Fibroblast of villous mesenchyme (primary cell): ENCODE measurements around the gene MYL6B. TPM values are rescaled to one million over a fixed set of nuclear protein-coding genes. Genes with fewer than 3 reads are reported as not detected.
A peak's percentile ranks its signal among the peaks of the same experiment; 100 is the strongest.

ENCODE experiments used
- DNase-seq: peaks from one replicate; pipeline ENCODE4 v3.0.0-alpha.2; 2010; ENCODE audit warnings: low read depth
- H3K4me3 ChIP-seq: 2 replicates; pipeline ENCODE4 v1.5.1; 2011; ENCODE audit warnings: low read depth, mild to moderate bottlenecking, low read length
- total RNA-seq: library from RNA; depleted of rRNA; stranded (reverse); fragments of >200 nt; gene quantifications from 2 replicates; pipeline ENCODE4 v1.2.3, GENCODE V29; 2012
- TF ChIP-seq, protein P1 (sequence below): IDR thresholded peaks from 2 replicates; pipeline ENCODE4 v1.5.1; 2012; ENCODE audit warnings: low read depth, mild to moderate bottlenecking, low read length; ENCODE audit not compliant: insufficient read depth

The MYL6B gene
- total RNA-seq, 1 donor = 68.2 TPM

DNA sequence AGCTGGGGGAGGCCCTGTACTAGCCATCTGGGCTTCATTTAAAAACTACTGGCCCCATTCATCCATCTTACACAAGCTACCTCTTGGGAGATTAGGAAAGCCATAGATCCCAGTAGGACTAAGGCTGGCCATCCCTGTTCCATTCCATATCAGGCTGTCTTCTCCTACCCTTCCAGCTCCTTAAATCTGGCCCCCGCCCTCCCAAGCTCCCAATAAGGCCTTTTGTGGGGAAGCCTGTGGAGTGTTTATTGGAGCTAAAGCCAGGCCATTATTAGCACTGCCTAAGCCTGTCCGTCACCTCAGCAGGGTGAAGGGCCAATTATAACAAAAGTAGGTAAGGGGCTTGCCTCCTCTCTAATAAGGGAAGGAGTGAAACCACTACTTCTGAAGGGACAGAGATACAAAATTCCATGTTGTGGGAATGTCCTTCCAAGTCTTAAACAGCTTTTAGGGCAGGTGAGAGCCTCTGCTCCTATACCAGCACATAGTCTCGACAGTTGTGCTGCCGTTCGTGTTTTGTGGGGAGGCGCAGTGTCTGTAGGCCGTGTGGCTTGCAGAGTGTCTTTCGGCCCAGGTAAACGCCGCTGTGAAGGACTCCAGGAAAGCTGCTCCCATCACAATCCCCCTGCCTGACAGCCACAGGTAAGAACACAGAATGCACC, 9.4 kb downstream of the MYL6B start:
- TF ChIP-seq, protein P1, sequence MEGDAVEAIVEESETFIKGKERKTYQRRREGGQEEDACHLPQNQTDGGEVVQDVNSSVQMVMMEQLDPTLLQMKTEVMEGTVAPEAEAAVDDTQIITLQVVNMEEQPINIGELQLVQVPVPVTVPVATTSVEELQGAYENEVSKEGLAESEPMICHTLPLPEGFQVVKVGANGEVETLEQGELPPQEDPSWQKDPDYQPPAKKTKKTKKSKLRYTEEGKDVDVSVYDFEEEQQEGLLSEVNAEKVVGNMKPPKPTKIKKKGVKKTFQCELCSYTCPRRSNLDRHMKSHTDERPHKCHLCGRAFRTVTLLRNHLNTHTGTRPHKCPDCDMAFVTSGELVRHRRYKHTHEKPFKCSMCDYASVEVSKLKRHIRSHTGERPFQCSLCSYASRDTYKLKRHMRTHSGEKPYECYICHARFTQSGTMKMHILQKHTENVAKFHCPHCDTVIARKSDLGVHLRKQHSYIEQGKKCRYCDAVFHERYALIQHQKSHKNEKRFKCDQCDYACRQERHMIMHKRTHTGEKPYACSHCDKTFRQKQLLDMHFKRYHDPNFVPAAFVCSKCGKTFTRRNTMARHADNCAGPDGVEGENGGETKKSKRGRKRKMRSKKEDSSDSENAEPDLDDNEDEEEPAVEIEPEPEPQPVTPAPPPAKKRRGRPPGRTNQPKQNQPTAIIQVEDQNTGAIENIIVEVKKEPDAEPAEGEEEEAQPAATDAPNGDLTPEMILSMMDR = no peak
- peak overlapping the region; percentile 10 for H3K4me3 ChIP-seq
- no peak for DNase-seq

DNA sequence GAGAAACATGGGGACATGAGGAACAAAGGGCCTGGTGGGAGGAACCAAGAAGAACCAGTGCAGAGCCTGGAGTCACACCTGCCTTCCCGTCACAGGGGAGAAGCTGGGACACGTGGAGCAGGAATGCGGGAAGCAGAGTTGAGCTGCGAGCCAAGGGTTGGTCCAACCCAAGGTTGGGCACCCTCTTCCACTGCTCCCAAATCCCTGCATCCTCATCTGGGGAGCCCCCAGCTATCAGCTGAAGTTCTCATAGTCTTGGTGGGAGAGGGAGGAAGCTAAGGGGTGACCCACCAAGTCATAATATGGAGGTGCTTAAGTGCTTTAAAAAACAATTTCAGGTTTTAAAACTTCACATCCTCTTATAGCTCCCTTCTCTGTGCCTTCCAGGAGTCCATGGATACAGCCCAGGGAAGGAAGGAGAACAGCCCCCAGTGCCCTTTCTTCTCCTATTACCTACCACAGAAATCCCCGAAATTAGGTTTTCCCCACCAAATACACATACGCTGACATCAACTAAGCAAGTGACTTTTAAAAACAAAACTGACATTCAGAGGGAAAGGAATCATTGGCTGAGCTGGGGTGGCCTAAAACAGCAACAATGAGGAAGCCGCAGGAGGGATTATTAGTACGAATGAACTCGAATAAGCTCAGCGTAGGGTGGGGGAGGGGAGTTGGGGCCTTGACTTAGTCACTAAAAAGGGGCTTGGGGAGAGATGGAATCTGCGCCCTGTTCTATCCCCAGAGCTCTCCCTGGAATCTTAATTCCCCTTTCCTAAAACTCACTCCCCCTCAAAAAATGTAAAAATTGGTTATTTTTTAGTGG, 10.3 kb downstream of the MYL6B start:
- no peak for DNase-seq
- TF ChIP-seq, protein P1 = no peak
- H3K4me3 ChIP-seq = no peak overlapping the region

DNA sequence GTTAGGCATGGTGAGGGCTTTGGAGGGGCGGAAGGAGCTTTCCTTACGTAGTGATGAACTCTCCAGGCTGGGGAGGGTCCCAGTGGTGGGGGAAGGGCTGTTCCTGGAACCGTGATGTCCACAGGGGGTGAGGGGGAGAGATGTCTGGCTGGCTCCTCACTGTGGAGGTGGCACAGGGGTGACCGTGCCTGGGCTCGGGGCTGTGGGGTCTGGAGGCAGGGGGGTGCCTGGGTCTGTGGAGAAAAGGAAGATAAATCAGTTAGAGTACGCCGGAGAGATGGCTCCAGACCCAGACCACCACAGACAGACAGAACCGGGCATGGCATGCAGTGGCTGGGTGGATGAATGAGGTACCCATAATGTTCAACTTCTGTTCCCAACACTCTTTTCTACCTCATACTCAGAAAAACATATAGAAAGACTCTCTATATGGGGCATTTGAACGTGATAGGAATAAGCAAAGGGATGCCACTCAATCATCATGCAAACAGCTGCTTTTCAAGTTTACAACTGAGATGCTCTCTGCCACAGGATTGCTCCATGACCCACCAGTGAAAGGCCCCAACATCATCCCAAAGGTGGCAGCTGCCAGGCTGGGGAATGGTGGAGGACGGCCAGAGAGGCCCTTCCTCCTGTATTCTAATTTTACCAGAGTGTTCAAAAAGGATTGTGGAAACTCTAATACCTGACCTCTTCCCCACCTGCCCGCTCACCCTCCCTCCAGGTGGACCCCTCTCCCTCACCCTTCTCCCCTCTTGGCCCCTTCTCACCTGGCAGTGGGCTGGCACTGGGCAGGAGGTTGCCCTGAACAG, 11.4 kb downstream of the MYL6B start:
- TF ChIP-seq, protein P1 = no peak

DNA sequence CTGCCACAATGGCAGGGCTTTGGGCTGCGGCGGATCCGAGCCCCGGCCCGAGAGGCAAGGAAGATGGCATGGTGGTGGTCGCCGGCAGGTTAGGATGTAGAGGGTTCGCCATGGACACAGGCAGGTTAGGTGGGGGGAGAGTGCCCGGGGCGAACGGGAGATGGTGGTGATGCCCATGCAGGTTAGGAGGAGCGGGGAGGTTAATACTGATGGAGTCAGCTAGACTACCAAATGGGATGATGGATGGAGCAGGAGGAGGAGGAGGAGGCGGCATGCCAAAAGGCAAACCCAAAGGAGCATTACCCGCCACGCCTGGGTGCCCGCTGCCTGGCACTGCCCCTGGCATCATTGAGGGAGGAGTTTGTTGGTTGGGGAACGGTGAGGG, 11.9 kb downstream of the MYL6B start:
- no peak for DNase-seq
- TF ChIP-seq, protein P1 = no peak

More for the DNA sequence above, 11.4 kb downstream of the MYL6B start:
- H3K4me3 ChIP-seq = no peak overlapping the region
- no peak for DNase-seq

DNA sequence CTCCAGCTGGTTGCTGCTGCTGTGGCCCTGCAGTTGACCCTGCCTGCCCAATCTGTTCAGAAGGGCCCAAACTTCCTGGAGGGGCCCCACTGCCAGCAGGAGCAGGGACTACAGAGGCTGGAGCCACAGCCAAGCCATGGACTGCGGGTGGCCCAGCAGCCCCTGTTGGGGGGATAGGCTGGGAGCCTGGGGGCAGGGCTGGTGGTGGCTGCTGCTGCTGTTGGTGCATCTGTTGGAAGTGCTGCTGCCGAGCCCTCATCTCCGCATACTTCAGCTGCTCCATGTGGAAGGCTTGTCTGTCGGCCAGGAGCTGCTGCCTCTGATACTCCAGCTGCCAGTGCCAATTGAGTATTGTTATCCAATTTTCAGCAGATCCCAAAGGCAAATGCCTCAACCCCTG, 13.0 kb downstream of the MYL6B start:
- no peak for DNase-seq
- H3K4me3 ChIP-seq = no peak overlapping the region
- TF ChIP-seq, protein P1 = no peak

More for the DNA sequence above, 11.9 kb downstream of the MYL6B start:
- no peak overlapping the region for H3K4me3 ChIP-seq

DNA sequence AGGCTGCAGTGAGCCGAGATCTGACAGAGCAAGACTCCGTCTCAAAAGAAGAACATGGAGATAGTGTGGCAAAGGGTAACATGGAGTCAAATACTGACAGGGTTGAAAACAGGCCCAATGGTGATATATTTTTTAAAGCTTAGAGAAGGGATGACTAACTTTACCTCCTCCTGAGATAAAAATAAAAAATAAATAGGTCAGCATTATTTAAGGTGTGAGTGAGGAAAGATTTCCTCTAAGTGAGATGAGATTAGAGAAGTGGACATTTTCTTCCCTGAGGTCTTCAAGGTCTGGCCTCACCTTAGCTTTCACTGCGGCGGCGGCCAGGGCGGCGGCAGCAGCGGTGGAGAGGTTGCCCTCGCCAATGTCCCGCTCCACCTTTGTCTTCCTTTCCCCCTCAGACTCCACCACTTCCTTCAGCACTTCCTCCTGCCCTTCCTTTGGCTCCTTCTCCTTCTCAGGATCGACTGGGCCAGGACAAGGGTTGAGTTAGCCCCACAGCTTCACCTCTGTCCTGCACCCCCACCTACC, 16.9 kb downstream of the MYL6B start:
- H3K4me3 ChIP-seq = no peak overlapping the region
- TF ChIP-seq, protein P1 = no peak
- DNase-seq = no peak
